Skeletal muscle tissue (tissue), 4 donors: Measurements from ENCODE around the gene LRP1B. TPM values are rescaled to one million over a fixed set of nuclear protein-coding genes. Genes with fewer than 3 reads are reported as not detected.

ENCODE experiments used
- H3K27ac ChIP-seq: one replicate; pipeline ENCODE4 v1.7.0; 2013; ENCODE audit warnings: mild to moderate bottlenecking, low read depth, low read length, inconsistent platforms
- H3K27me3 ChIP-seq, 3 donors: one replicate each; pipeline ENCODE4 v1.7.0; 2013; ENCODE audit warnings: low read length in 3 of 3; ENCODE audit not compliant: control insufficient read depth in 3 of 3, insufficient read depth in 3 of 3
- H3K36me3 ChIP-seq, 3 donors: one replicate each; pipeline ENCODE4 v1.7.0; 2013; ENCODE audit warnings: low read length in 3 of 3; ENCODE audit not compliant: control insufficient read depth in 3 of 3, insufficient read depth in 3 of 3
- H3K4me1 ChIP-seq, 3 donors: one replicate each; pipeline ENCODE4 v1.7.0; 2013; ENCODE audit warnings: low read length in 3 of 3, mild to moderate bottlenecking in 3 of 3; ENCODE audit not compliant: control insufficient read depth in 3 of 3, insufficient read depth in 3 of 3
- H3K4me3 ChIP-seq, 3 donors: one replicate each; pipeline ENCODE4 v1.7.0; 2013; ENCODE audit warnings: low read length in 3 of 3
- H3K9ac ChIP-seq, 3 donors: one replicate each; pipeline ENCODE4 v1.7.0; 2013; ENCODE audit warnings: low read length in 3 of 3, mild to moderate bottlenecking in 3 of 3, moderate library complexity in 2 of 3, low read depth in 1 of 3
- H3K9me3 ChIP-seq, 3 donors: one replicate each; pipeline ENCODE4 v1.7.0; 2013; ENCODE audit warnings: low read length in 3 of 3; ENCODE audit not compliant: control insufficient read depth in 3 of 3
- total RNA-seq: library from RNA; depleted of rRNA; stranded (reverse); fragments of >200 nt; gene quantifications from one replicate; pipeline ENCODE4 v1.2.3, GENCODE V29; 2014
- donor health status: Osteomylitis.

Gene LRP1B
- total RNA-seq, 1 donor from 2014 or later, result 2.6 TPM

DNA sequence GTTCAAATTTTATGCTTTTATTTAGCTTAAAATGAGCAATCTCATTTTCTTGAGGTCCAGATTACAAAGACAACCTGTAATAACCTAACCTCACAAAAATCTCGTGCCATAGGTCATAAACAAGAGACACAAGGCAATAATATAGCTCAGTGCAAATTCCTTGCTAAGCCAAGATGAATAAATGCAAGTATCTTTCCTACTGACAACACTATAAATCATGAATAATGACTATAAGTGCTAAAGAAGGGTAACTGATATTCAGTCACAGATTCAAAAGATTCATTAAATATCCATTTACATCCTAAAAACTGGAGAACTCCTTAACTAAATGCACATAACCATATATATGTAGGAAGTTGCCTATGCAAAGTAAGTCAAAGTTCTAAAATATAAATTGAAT lies 1641.6 kb downstream of the LRP1B start:
- Histone ChIP-seq H3K27ac (no peak overlapping the region), H3K4me1 (no peaks in the 10 kb centered on the region), H3K9ac (no peak overlapping the region), H3K9me3 (no peaks in the 10 kb centered on the region), H3K27me3 (no peaks in the 10 kb centered on the region), H3K4me3 (no peak overlapping the region), H3K36me3 (no peaks in the 10 kb centered on the region)

DNA sequence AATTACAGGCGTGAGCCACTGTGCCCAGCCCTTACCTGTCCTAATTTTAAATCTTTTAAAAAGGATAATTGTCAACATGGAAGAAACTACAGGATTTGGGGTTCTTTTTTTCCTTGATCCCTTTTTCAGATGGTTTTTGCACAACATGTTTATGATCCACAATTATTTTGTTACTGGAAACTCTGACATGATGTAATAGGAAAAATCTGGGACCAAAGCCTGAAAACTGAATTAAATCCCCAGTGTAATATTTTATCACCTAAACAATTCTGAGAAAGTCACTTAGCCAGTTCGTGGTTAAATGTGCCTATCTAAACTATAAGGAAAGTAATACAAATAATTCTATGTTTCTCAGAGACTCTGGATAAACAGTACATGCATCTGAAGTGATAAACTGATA lies 1649.7 kb downstream of the LRP1B start:
- no peaks in the 10 kb centered on the region for H3K9me3 ChIP-seq
- H3K4me1 ChIP-seq, result no peaks in the 10 kb centered on the region
- H3K27me3 ChIP-seq, result no peaks in the 10 kb centered on the region
- H3K27ac ChIP-seq, result no peak overlapping the region
- no peak overlapping the region for H3K4me3 ChIP-seq
- H3K9ac ChIP-seq, result no peak overlapping the region
- no peaks in the 10 kb centered on the region for H3K36me3 ChIP-seq

- Histone ChIP-seq H3K27me3 (no peaks in the 10 kb centered on the region), H3K9me3 (no peaks in the 10 kb centered on the region), H3K9ac (no peak overlapping the region), H3K27ac (no peak overlapping the region), H3K4me1 (no peaks in the 10 kb centered on the region), H3K4me3 (no peak overlapping the region), H3K36me3 (no peaks in the 10 kb centered on the region)
Measured at GRCh38 chr2:140473851-140474250, 1657.0 kb downstream of the LRP1B start.

DNA sequence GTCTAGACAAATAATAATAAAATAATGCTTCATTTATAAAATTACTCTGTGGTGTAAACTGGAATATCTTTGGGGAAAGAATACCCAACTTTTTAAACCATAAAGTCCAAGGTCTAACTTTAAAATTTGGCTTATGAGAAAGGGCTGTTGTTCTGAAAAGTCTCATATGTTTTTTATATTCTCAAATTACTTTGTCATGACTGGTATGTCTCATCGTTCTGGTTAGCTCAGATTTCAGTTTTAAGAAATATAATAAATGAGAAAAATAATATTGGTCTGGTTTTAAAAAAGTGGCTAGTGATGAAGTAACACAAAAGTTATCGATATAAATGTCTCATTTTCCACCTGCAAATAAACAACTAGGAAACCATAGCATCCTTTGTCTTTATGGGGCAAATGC lies 1658.1 kb downstream of the LRP1B start:
- no peaks in the 10 kb centered on the region for H3K27me3 ChIP-seq
- no peaks in the 10 kb centered on the region for H3K4me1 ChIP-seq
- no peak overlapping the region for H3K4me3 ChIP-seq
- no peaks in the 10 kb centered on the region for H3K36me3 ChIP-seq
- no peaks in the 10 kb centered on the region for H3K9me3 ChIP-seq
- no peak overlapping the region for H3K27ac ChIP-seq
- no peak overlapping the region for H3K9ac ChIP-seq

DNA sequence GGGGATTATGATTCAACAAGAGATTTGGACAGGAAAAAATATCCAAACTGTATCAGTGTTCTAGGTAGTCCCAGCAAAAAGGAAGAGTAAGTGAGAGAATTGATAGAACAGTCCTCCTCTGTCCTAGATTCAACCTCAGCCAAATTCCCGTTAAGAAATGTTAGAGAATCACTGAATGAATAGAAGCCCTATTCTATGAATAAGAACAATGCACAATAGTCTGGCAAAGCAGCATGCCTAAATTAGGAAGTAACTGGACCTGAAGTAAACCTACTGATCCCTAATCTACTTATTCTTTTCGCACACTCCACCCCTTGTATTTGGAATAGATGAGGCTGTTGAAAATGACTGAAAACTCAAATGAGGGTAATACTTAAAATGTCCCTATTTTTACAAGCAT lies 1665.5 kb downstream of the LRP1B start:
- Histone ChIP-seq H3K9me3 (no peaks in the 10 kb centered on the region), H3K4me1 (no peaks in the 10 kb centered on the region), H3K4me3 (no peak overlapping the region), H3K9ac (no peak overlapping the region), H3K27me3 (no peaks in the 10 kb centered on the region), H3K36me3 (no peaks in the 10 kb centered on the region), H3K27ac (no peak overlapping the region)

DNA sequence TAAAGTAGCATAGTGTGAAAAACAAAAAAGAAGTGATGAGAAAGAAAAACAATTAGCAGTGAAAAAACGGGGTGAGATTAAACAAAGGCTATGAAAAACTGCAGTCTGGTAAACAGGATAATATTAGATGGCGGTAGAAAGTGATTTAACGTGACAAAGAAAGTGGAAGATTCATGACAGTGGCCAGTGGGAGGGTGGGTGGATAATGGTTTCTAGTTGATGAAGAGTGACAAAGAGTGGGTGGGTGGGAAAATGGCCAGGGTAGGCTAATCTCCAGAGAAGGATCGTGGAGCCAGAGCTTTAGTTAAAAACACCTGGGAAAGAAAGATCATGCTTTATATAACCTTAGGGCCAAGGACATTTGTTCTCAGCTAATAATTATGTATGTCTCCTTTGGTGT lies 1667.8 kb downstream of the LRP1B start:
- Histone ChIP-seq H3K27ac (no peak overlapping the region), H3K4me3 (no peak overlapping the region), H3K9ac (no peak overlapping the region), H3K4me1 (no peaks in the 10 kb centered on the region), H3K36me3 (no peaks in the 10 kb centered on the region), H3K9me3 (no peaks in the 10 kb centered on the region), H3K27me3 (no peaks in the 10 kb centered on the region)

GRCh38 chr2:140457483-140457882 lies 1673.3 kb downstream of the LRP1B start:
- no peak overlapping the region for H3K9ac ChIP-seq
- H3K27me3 ChIP-seq, result no peaks in the 10 kb centered on the region
- H3K4me3 ChIP-seq, result no peak overlapping the region
- no peaks in the 10 kb centered on the region for H3K4me1 ChIP-seq
- no peak overlapping the region for H3K27ac ChIP-seq
- H3K36me3 ChIP-seq, result no peaks in the 10 kb centered on the region
- no peaks in the 10 kb centered on the region for H3K9me3 ChIP-seq

- Histone ChIP-seq H3K27me3 (no peaks in the 10 kb centered on the region), H3K4me1 (no peaks in the 10 kb centered on the region), H3K4me3 (no peak overlapping the region), H3K27ac (no peak overlapping the region), H3K9ac (no peak overlapping the region), H3K36me3 (no peaks in the 10 kb centered on the region), H3K9me3 (no peaks in the 10 kb centered on the region)
Measured at GRCh38 chr2:140455315-140455714, 1675.5 kb downstream of the LRP1B start.

- H3K9ac ChIP-seq, result no peak overlapping the region
- H3K4me3 ChIP-seq, result no peak overlapping the region
- H3K9me3 ChIP-seq, result no peaks in the 10 kb centered on the region
- H3K27me3 ChIP-seq, result no peaks in the 10 kb centered on the region
- no peaks in the 10 kb centered on the region for H3K36me3 ChIP-seq
- no peak overlapping the region for H3K27ac ChIP-seq
- no peaks in the 10 kb centered on the region for H3K4me1 ChIP-seq
Measured at GRCh38 chr2:140454717-140455116, 1676.1 kb downstream of the LRP1B start.

DNA sequence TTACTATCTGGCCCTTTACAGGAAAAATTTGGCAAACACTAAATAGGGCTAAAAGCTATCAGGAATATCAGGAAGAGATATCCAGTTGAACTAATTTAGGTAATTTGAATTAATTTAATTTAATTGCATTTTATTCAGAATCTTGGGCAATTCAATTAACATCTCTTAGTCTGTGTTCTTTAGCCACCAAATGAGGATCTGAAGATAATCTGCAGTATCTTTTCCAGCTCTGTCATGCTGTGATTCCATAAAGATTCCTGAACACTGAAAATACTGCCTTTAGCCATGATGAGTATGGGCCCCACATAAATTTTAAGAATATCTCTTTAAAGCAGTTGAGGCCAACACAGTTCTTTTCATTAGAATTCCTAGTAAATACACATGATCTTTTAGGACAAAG lies 1679.5 kb downstream of the LRP1B start:
- Histone ChIP-seq H3K9me3 (no peaks in the 10 kb centered on the region), H3K36me3 (no peaks in the 10 kb centered on the region), H3K27me3 (no peaks in the 10 kb centered on the region), H3K4me1 (no peaks in the 10 kb centered on the region), H3K27ac (no peak overlapping the region), H3K9ac (no peak overlapping the region), H3K4me3 (no peak overlapping the region)

GRCh38 chr2:140442319-140442718 lies 1688.5 kb downstream of the LRP1B start:
- H3K9me3 ChIP-seq, result no peaks in the 10 kb centered on the region

More at GRCh38 chr2:140442319-140442718, 1688.5 kb downstream of the LRP1B start:
- no peak overlapping the region for H3K9ac ChIP-seq
- H3K36me3 ChIP-seq, result no peaks in the 10 kb centered on the region
- H3K27ac ChIP-seq, result no peak overlapping the region
- H3K4me1 ChIP-seq, result no peaks in the 10 kb centered on the region
- no peaks in the 10 kb centered on the region for H3K27me3 ChIP-seq
- H3K4me3 ChIP-seq, result no peak overlapping the region
